GM20431 (cell line): ENCODE data around the gene LRRC59.
"Not testable (repeated sequence)": the region's sequence is repeated elsewhere in the genome, so short reads cannot be mapped to it uniquely, and the experiment has no call there.

ENCODE experiments used
- in situ Hi-C: fragments of 300-500 bp; cut with MseI, MboI; formaldehyde crosslinking; loops from one replicate; pipeline ENCODE4 v1.15.0; 2020; ENCODE audit warnings: low sequenced_read_pairs; ENCODE audit not compliant: unreplicated experiment

The LRRC59 gene

GRCh38 chr17:50349243-50349600 lies 48.1 kb downstream of the LRRC59 start:
- in situ Hi-C loops: no loop called here

- in situ Hi-C loops: no loop called here
Measured at GRCh38 chr17:50348522-50349242, 48.6 kb downstream of the LRRC59 start.

- in situ Hi-C loops: no loop called here
Measured at GRCh38 chr17:50347894-50348291, 49.4 kb downstream of the LRRC59 start.

GRCh38 chr17:50347117-50347893 lies 50.0 kb downstream of the LRRC59 start:
- in situ Hi-C loops: no loop called here

- in situ Hi-C loops: no loop called here
Measured at GRCh38 chr17:50346313-50347116, 50.8 kb downstream of the LRRC59 start.

GRCh38 chr17:50345432-50346312 lies 51.7 kb downstream of the LRRC59 start, which contains the start of gene XYLT2:
Gene XYLT2, plus strand, starts transcription at chr17:50346126. Its CDS starts 15 bp downstream, at chr17:50346141.
- in situ Hi-C loops: no loop called here

- in situ Hi-C loops: no loop called here
Measured at GRCh38 chr17:50344731-50345365, 52.5 kb downstream of the LRRC59 start.

DNA sequence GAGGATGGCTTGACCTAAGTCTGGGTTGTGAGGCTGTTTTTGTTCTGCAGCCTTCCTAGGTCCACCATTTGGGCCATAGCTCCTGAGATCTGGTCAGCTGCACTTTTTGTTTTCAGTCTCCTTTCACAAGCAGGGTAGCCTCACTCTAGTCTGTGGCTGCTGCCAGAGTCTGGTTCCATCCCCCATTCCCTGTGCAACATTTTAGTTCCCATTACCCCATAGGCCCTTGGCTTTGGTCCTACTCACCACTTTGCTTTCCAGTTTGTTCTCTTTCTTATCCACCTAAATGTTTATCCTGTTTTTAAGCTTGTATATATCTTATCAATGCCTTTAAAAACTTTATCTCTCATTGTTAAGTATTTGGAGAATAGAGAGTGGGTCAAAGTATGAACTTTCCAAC lies 57.9 kb downstream of the LRRC59 start:
- in situ Hi-C loops: no loop called here

GRCh38 chr17:50338645-50339044 lies 58.7 kb downstream of the LRRC59 start:
- in situ Hi-C loops: no loop called here

- in situ Hi-C loops: no loop called here
Measured at GRCh38 chr17:50337956-50338355, 59.4 kb downstream of the LRRC59 start.

- in situ Hi-C loops: not testable (repeated sequence)
Measured at GRCh38 chr17:50333291-50334057, 63.8 kb downstream of the LRRC59 start.

GRCh38 chr17:50332196-50332595 lies 65.1 kb downstream of the LRRC59 start:
- in situ Hi-C loops: no loop called here
